Central memory CD8-positive, alpha-beta T cell (primary cell): ENCODE results near the gene ADGRF4.
"Not testable (repeated sequence)": the region's sequence is repeated elsewhere in the genome, so short reads cannot be mapped to it uniquely, and the experiment has no call there.

ENCODE experiments used
- ATAC-seq: fragments of 150-1000 bp; cut with Tn5 transposase; replicated peaks from 2 replicates; pipeline ENCODE4 v1.10.0; 2022; ENCODE audit warnings: mild to moderate bottlenecking, moderate FRiP score, moderate number of reproducible peaks; ENCODE audit not compliant: poor library complexity, severe bottlenecking; ENCODE audit errors: extremely low read depth
- DNase-seq, 2 donors: peaks; one replicate each; pipeline ENCODE4 v3.0.0; 2021; ENCODE audit warnings: low spot score in 2 of 2
- H3K27ac Mint-ChIP-seq: one replicate; pipeline ENCODE4 v1.8.0; 2022; ENCODE audit warnings: low read depth, mild to moderate bottlenecking, moderate library complexity, mixed read lengths
- H3K27me3 Mint-ChIP-seq: one replicate; pipeline ENCODE4 v1.8.0; 2022; ENCODE audit warnings: mixed read lengths
- H3K36me3 Mint-ChIP-seq: one replicate; pipeline ENCODE4 v1.8.0; 2022; ENCODE audit warnings: mild to moderate bottlenecking, moderate library complexity, mixed read lengths; ENCODE audit not compliant: insufficient read depth
- H3K4me1 Mint-ChIP-seq: one replicate; pipeline ENCODE4 v1.8.0; 2022; ENCODE audit warnings: mixed read lengths
- H3K4me3 Mint-ChIP-seq: one replicate; pipeline ENCODE4 v1.8.0; 2022; ENCODE audit warnings: mild to moderate bottlenecking, moderate library complexity, mixed read lengths
- H3K9me3 Mint-ChIP-seq: one replicate; pipeline ENCODE4 v1.8.0; 2022; ENCODE audit warnings: mixed read lengths

Gene ADGRF4

DNA sequence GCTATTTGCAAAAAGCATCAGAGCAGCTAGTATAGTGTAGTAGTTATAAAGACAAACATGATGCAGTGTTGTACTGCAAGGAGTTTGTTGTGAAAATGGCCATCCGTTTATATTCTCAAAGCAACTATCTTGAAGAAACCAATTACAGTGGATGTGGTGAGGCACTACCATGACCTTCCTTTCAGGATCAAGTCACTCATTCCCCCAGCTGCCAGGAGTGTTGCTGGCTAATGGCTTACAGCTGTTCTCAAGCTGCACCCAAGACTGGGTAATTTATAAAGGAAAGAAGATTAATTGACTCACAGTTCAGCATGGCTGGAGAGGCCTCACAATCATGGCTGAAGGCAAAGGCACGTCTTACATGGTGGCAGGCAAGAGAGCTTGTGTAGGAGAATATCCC lies 29.0 kb downstream of the ADGRF4 start:
- no peak for ATAC-seq
- Mint-ChIP-seq H3K27ac (no peak overlapping the region), H3K36me3 (no peaks in the 10 kb centered on the region), H3K4me3 (no peak overlapping the region), H3K9me3 (no peaks in the 10 kb centered on the region), H3K27me3 (no peaks in the 10 kb centered on the region), H3K4me1 (no peaks in the 10 kb centered on the region)
- DNase-seq: no peak

DNA sequence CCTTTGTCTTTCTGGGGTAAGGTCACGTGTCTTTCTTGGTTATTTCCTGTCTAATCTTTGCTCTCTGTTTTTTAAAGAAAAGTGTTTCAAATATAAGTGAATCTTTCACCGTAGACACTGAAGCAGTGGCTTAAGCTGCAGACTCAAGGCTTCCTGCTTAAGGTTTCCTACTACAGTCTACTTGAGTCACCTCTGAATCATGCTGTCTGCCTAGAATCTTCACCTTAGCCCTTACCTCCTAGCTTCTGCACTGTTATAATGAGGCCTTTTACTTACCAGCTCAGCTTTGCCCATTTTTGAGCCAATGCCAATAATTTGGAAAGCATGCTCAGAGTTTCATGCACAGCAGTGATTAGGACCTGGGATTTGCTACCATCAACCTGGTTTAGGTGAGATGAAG lies 30.6 kb downstream of the ADGRF4 start:
- H3K27me3 Mint-ChIP-seq: no peaks in the 10 kb centered on the region
- no peak overlapping the region for H3K27ac Mint-ChIP-seq
- H3K4me3 Mint-ChIP-seq: no peak overlapping the region
- no peak for DNase-seq
- peaks cover 2% of the 10 kb centered on the region for H3K36me3 Mint-ChIP-seq
- no peak for ATAC-seq
- H3K4me1 Mint-ChIP-seq: no peaks in the 10 kb centered on the region
- H3K9me3 Mint-ChIP-seq: no peaks in the 10 kb centered on the region

DNA sequence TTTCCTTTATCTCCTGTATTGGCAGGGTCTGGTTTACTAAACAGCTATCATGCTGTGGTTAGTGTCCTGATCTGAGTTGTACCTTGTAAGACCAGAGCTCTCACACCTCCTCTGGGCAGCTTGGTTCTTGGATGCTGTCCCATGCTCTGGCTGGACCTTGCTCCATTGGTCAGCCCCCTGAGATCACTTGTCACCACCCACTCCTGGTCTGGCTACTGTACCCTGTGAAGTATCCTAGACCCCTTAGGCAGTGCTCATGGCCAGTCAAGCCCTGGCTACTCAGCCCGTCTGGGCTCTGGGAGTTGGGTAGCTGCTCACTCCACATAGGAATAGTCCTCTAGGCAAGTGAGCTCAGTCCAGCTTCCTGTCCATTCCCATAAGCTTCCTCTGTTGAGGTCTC lies 31.1 kb downstream of the ADGRF4 start:
- no peak for ATAC-seq

DNA sequence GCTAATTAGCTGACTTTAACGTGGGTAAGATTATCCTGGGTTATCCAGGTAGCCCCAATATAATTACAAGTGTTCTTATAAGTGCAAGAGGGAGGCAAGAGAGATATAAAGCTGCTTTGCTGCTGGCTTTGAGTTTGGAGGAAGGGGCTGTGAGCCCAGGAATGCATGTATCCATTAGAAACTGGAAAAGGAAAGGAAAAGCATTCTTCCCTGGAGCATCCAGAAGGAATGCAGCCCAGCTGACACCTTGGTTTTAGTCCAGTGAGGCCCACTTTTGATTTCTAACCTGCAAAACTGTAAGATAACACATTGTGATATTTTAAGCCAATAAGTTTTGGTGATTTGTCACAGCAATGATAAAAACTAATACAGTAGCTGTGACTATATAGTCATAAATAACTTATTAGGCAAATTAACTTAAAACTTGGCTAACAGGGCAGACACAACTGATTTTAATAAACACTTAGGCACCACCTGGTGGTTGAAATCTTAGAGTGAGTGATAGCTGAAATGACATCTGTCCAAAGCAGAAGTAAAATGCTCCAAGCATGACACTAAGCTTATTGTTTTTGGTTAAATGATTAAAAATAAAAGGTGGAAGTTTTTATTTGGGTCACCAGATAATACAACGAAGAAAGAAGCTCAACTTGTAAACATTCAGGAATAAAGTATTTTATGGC lies 35.6 kb downstream of the ADGRF4 start:
- DNase-seq: no peak
- Mint-ChIP-seq H3K4me3 (no peak overlapping the region), H3K9me3 (no peaks in the 10 kb centered on the region), H3K36me3 (peaks cover 3% of the 10 kb centered on the region), H3K4me1 (no peaks in the 10 kb centered on the region), H3K27ac (no peak overlapping the region), H3K27me3 (peaks cover 20% of the 10 kb centered on the region)
- no peak for ATAC-seq

More for the DNA sequence above, 31.1 kb downstream of the ADGRF4 start:
- no peaks in the 10 kb centered on the region for H3K9me3 Mint-ChIP-seq
- no peak overlapping the region for H3K4me3 Mint-ChIP-seq
- H3K36me3 Mint-ChIP-seq: peaks cover 2% of the 10 kb centered on the region
- H3K27me3 Mint-ChIP-seq: no peaks in the 10 kb centered on the region
- no peak overlapping the region for H3K27ac Mint-ChIP-seq
- H3K4me1 Mint-ChIP-seq: no peaks in the 10 kb centered on the region
- no peak for DNase-seq

DNA sequence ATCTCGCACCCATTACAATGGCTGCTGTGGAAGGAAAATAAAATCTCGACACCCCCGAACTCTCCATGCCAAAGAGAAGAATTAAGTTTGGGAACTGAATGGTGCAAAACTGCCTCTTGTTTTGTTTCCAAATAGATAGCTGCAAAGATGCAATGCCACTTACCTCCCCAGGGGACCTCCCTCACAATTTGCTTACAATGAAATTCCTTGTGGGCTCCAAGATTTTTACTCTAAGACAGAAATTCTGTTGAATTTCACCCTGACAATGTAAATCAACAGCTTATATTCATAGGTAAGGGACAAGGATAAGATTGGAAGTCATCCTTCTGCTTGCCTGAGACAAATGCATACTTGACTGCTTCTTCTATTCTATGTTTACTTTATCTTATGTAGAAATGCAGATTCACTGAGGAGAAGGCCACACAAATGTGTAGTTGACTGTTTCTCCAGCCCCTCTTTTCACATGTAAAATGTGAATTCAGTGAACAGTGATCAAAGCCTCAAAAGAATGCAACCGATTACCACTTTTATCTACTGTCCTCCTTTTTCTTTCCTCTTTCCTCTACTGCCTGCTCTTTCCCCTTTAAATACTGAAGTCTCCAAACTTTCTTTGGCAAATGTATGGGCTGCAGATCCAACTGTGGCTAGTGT lies 36.6 kb downstream of the ADGRF4 start:
- Mint-ChIP-seq H3K27ac (no peak overlapping the region), H3K27me3 (peaks cover 20% of the 10 kb centered on the region), H3K4me3 (no peak overlapping the region), H3K36me3 (peaks cover 3% of the 10 kb centered on the region), H3K9me3 (no peaks in the 10 kb centered on the region), H3K4me1 (no peaks in the 10 kb centered on the region)
- ATAC-seq (no peak), DNase-seq (no peak)

DNA sequence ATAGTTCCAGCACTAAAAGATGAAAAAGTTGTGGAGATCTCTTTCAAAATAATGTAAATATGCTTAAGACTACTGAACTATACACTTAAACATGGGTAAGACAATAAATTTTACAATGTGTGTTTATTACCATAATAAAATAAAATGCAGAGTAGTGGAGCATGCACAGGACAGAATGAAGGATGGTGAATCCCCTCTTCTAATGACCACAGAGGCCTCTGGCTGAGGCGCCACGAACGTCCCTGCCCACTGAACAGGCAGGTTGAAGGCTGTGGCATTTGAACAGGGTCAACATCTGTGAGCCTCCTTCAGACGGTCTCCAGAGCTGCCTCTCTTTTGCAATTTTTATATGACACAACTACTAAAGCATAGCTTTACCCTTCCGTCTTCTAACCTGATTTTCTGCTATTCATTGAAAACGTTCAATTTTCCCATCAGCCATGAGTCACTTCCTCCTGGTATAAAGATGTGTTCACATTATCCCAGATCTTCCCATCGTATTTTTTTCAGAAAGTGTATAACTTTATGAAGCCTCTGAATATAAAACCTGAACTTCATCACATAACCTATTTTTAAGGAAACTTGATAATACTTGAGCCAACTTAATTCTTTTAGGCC lies 37.8 kb downstream of the ADGRF4 start:
- Mint-ChIP-seq H3K9me3 (no peaks in the 10 kb centered on the region), H3K4me1 (no peaks in the 10 kb centered on the region), H3K36me3 (peaks cover 3% of the 10 kb centered on the region), H3K27me3 (peaks cover 20% of the 10 kb centered on the region), H3K27ac (no peak overlapping the region), H3K4me3 (no peak overlapping the region)
- DNase-seq (no peak), ATAC-seq (no peak)

DNA sequence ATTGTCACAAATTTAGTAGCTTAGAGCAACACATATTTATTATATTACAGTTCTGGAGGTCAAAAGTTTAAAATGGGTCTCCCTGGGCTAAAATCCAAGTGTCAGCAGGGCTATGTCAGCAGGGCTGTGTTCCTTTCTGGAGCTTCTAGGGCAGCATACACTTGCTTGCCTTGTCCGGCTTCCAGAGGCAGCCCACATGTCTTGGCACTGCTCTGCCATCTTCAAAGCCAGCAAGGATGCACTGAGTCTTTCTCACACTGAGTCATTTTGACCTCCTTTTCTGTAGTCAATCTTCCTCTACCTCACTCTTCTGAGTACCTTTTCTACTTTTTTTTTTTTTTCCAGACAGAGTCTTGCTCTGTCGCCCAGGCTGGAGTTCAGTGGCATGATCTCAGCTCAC lies 39.0 kb downstream of the ADGRF4 start:
- DNase-seq (no peak), ATAC-seq (no peak)
- Mint-ChIP-seq H3K4me3 (no peak overlapping the region), H3K36me3 (peaks cover 3% of the 10 kb centered on the region), H3K9me3 (no peaks in the 10 kb centered on the region), H3K27me3 (peaks cover 20% of the 10 kb centered on the region), H3K27ac (no peak overlapping the region), H3K4me1 (no peaks in the 10 kb centered on the region)

DNA sequence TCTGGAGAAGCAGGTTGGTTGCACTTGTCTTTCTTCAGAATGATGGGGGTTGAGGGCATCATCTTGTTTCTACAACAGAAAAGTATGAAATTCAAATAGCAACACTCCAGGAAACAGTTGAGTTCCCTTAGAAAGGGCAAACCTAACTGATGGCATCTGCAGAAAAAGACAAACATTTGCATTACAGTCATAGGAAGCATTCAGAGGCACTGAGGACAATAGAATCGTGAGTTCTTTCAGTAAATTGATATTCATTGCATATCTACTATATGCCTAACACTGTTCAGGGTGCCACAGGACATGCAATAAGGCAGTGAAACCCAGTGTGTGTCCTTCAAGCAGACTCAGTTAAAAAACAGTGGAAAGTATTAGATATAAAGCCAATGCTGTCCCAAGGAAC lies 42.3 kb downstream of the ADGRF4 start:
- Mint-ChIP-seq H3K4me3 (no peak overlapping the region), H3K27ac (no peak overlapping the region), H3K36me3 (peaks cover 2% of the 10 kb centered on the region), H3K4me1 (no peaks in the 10 kb centered on the region), H3K9me3 (no peaks in the 10 kb centered on the region), H3K27me3 (peaks cover 11% of the 10 kb centered on the region)
- ATAC-seq: no peak
- no peak for DNase-seq

DNA sequence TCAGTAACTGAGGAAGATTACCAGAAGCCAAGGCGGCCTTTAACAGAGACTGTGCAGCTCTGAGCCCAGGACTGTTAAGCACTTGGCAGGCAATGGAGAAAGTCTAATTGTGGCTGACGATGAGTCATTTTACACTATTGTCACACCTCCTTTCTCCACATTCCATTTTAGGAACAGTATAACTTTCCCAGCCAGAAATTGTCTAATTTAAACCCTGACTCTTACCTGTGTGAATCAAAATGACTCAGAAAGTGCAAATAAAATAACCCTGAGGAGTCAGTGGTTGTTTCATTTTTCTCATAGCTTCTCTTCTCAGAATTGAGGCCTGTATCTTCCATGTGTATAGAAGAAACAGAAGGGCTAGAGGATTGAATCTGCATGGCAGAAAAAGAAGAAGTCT lies 43.4 kb downstream of the ADGRF4 start:
- no peak for ATAC-seq
- peaks cover under 1% of the 10 kb centered on the region for H3K27me3 Mint-ChIP-seq
- H3K9me3 Mint-ChIP-seq: no peaks in the 10 kb centered on the region
- no peak overlapping the region for H3K4me3 Mint-ChIP-seq
- no peaks in the 10 kb centered on the region for H3K36me3 Mint-ChIP-seq
- no peak for DNase-seq
- no peaks in the 10 kb centered on the region for H3K4me1 Mint-ChIP-seq
- no peak overlapping the region for H3K27ac Mint-ChIP-seq

DNA sequence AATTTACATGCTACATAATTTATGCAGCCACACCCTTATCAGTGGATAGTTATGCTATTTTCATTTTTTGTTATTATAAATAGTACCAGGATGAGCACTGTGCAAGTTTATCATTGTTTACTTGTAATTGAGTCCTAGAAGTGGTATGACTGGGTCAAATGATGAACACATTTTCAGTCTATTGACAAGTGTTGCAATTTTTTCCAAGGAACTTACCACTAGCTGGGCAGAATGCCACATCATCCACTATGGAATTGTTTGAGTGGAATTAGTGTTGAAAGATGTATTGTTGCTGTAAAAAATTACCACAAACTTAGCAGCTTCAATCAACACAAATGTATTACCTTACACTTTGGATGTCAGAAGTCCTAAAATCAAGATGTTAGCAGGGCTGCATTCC lies 45.4 kb downstream of the ADGRF4 start:
- DNase-seq (no peak), ATAC-seq (no peak)
- Mint-ChIP-seq H3K9me3 (no peaks in the 10 kb centered on the region), H3K27ac (no peak overlapping the region), H3K4me3 (no peak overlapping the region), H3K27me3 (no peaks in the 10 kb centered on the region), H3K36me3 (no peaks in the 10 kb centered on the region), H3K4me1 (no peaks in the 10 kb centered on the region)

DNA sequence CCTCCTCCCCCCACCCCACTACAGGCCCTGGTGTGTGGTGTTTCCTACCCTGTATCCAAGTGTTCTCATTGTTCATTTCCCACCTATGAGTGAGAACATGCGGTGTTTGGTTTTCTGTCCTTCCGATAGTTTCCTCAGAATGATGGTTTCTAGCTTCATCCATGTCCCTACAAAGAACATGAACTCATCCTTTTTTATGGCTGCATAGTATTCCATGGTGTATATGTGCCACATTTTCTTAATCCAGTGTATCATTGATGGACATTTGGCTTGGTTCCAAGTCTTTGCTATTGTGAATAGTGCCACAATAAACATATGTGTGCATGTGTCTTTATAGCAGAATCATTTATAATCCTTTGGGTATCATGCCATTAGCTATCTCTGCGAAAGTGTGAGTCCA lies 46.9 kb downstream of the ADGRF4 start:
- not testable (repeated sequence) for ATAC-seq, H3K36me3 Mint-ChIP-seq, H3K27me3 Mint-ChIP-seq

DNA sequence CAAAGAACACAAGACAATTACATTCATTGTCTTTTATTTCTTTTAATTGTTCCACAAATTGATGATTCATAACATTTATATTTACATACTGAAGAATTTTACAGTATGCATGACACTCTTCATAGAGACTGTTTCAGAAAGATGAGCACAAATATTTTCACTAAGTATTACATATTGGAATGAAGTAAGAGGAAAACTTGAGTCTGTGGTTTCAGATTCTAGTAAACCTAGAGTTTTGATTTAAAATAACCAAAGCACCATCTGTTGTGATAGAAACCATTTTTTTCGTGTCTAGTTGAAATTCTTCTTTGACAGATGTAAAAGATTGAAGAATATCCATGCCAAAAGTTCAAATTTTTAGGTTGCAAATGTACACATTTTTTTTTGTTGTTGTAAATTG lies 51.4 kb downstream of the ADGRF4 start:
- Mint-ChIP-seq H3K4me3 (no peak overlapping the region), H3K27ac (no peak overlapping the region), H3K9me3 (no peaks in the 10 kb centered on the region), H3K27me3 (peaks cover 13% of the 10 kb centered on the region), H3K36me3 (no peaks in the 10 kb centered on the region), H3K4me1 (no peaks in the 10 kb centered on the region)
- no peak for DNase-seq
- no peak for ATAC-seq

More for the DNA sequence above, 46.9 kb downstream of the ADGRF4 start:
- H3K27ac Mint-ChIP-seq, H3K4me3 Mint-ChIP-seq, H3K4me1 Mint-ChIP-seq, H3K9me3 Mint-ChIP-seq, DNase-seq: not testable (repeated sequence)

DNA sequence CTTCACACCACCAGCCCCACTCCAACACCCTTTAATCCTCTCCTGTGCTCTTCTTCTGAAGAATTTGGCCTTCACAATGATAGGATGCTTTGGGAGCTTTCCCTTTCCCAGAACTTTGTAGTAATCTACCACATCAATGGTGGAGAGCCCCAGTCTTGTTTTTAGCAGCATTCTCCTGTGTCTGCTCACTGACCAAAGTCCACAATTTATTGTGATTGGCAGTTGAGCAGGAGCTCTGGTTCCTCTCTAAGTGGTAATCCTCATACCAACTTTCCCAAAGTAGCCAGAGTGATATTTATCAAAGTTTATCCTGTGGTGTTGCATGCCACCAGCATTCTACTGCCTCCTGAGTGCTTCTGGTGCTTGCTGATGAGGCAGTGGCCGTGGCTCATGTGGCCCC lies 54.4 kb downstream of the ADGRF4 start:
- Mint-ChIP-seq H3K36me3 (no peaks in the 10 kb centered on the region), H3K4me3 (no peak overlapping the region), H3K9me3 (no peaks in the 10 kb centered on the region), H3K27ac (no peak overlapping the region), H3K27me3 (peaks cover 29% of the 10 kb centered on the region), H3K4me1 (no peaks in the 10 kb centered on the region)
- DNase-seq: no peak
- ATAC-seq: no peak
